IPS DF 4.7 (cell line): Measurements from ENCODE around the gene ZNF569.
"Not testable (repeated sequence)": the region's sequence is repeated elsewhere in the genome, so short reads cannot be mapped to it uniquely, and the experiment has no call there.

Experiments used
- DNase-seq: peaks from one replicate; pipeline ENCODE4 v3.0.0-alpha.2; 2013; ENCODE audit warnings: low spot score; ENCODE audit errors: extremely low read depth

Gene ZNF569

DNA sequence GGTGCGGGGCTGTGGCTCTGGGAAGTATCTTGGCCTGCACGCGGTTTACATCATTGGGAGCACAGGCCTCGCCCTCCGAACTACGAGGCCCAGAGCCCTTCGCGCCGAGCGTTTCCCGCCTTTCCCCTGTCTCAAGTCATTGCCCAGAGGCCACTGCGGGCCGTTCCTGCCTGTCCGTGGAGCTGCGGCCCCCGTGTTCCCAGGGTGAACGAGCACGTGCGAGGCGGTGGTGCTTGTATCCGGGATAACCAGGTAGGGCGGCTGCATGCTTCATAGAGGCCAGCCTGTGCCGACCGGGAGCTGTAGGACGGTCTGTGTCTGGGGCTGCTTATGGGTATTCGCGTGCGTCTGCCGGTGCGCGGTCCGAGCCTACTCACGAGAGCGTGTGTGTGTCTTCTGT is 63.8 kb downstream of the ZNF569 start:
- DNase-seq, result no peak

DNA sequence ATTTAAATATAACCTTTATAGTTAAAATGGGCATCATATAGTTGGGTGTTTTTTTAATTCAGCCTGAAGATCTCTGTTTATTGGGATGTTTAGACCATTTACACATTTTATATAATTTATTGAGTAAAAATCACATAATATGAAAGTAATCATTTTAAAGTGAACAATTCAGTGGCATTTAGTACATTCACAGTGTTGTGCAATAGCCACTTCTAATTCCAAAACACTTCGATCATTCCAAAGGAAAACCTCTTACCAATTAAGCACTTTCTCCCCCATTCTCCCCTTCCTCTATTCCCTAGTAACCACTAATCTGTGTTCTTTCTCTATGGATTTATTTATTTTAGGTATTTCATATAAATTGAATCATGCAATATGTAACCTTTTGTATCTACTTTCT is 66.2 kb downstream of the ZNF569 start:
- DNase-seq, result no peak

GRCh38 chr19:37391399-37391798 is 75.8 kb downstream of the ZNF569 start:
- DNase-seq, result not testable (repeated sequence)

GRCh38 chr19:37389234-37389633 is 78.0 kb downstream of the ZNF569 start:
- DNase-seq, result no peak

GRCh38 chr19:37370880-37371661 is 96.2 kb downstream of the ZNF569 start, which contains the start of gene ZNF527:
Gene ZNF527, plus strand, starts transcription at chr19:37371099. Its CDS starts 3,100 bp downstream, at chr19:37374199.
- DNase-seq, result peak; percentile 90

DNA sequence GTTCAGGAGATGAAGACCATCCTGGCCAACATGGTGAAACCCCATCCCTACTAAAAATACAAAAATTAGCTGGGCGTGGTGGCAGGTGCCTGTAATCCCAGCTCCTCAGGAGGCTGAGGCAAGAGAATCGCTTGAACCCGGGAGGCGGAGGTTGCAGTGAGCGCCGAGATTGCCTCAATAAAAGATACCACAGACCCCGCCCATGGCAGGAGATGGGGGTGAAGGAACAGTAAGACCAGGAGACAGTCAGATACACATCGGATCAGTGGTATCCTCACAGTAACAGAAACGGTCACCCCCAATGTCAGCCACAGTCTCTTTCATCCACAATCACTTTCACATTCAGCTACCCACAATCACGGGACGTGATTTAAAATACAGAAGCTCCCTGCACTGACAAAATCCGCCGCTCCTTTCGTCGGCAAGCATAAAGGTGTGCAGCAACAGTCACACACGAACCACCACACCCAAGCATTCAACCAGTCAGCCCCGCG is 96.8 kb downstream of the ZNF569 start:
- DNase-seq, result not testable (repeated sequence)

DNA sequence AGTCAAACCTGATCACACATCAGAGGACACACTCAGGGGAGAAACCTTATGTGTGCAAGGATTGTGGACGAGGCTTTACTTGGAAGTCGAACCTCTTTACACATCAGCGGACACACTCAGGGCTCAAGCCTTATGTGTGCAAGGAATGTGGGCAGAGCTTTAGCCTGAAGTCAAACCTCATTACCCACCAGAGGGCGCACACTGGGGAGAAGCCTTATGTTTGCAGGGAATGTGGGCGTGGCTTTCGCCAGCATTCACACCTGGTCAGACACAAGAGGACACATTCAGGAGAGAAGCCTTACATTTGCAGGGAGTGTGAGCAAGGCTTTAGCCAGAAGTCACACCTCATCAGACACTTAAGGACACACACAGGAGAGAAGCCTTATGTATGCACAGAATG is 104.5 kb downstream of the ZNF569 start:
- no peak for DNase-seq

- no peak for DNase-seq
Measured at GRCh38 chr19:37361994-37362393, 105.2 kb downstream of the ZNF569 start.
